IPS-18a (cell line): ENCODE measurements around the gene EIF3L.

Source experiments
- H3K27ac ChIP-seq: one replicate; pipeline ENCODE4 v1.5.1; 2013; ENCODE audit warnings: low read length
- H3K27me3 ChIP-seq: one replicate; pipeline ENCODE4 v1.6.1; 2013; ENCODE audit warnings: mild to moderate bottlenecking, low read length; ENCODE audit not compliant: control insufficient read depth, insufficient read depth
- H3K36me3 ChIP-seq: one replicate; pipeline ENCODE4 v1.6.1; 2013; ENCODE audit warnings: low read depth, low read length; ENCODE audit not compliant: control insufficient read depth
- H3K4me1 ChIP-seq: one replicate; pipeline ENCODE4 v1.6.1; 2013; ENCODE audit warnings: low read depth, low read length; ENCODE audit not compliant: control insufficient read depth
- H3K4me3 ChIP-seq: one replicate; pipeline ENCODE4 v1.5.1; 2013; ENCODE audit warnings: low read length
- H3K9ac ChIP-seq: one replicate; pipeline ENCODE4 v1.6.1; 2013; ENCODE audit warnings: mild to moderate bottlenecking, low read length, moderate library complexity
- H3K9me3 ChIP-seq: one replicate; pipeline ENCODE4 v1.6.1; 2013; ENCODE audit warnings: low read depth, low read length; ENCODE audit not compliant: control insufficient read depth

EIF3L gene

DNA sequence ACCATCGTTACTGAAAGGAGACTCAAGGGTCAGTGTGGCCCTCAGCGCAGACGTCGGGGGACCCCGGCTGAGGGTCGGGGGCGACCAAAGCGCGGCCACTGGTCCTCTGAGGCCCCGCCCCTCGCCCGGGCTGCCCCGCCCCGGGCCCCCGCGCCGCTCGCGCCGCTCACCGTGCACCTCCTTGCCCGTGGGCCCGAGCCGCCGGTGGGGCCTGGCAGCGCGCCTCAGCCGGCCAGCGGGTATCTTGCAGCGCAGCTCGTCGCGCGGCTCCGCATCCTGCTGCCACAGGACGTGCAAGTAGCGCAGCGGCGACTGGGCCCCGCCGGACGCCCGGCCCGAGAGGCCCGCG lies 5.5 kb upstream of the EIF3L start:
- H3K9me3 ChIP-seq = no peaks in the 10 kb centered on the region
- no peaks in the 10 kb centered on the region for H3K4me1 ChIP-seq
- no peaks in the 10 kb centered on the region for H3K27me3 ChIP-seq
- H3K27ac ChIP-seq = no peak overlapping the region
- H3K4me3 ChIP-seq = peak overlapping the region; percentile 89
- H3K36me3 ChIP-seq = no peaks in the 10 kb centered on the region
- H3K9ac ChIP-seq = peak overlapping the region; percentile 42

- Histone ChIP-seq H3K4me3 (peak overlapping the region; percentile 21), H3K4me1 (no peaks in the 10 kb centered on the region), H3K27me3 (no peaks in the 10 kb centered on the region), H3K9ac (no peak overlapping the region), H3K27ac (no peak overlapping the region), H3K36me3 (no peaks in the 10 kb centered on the region), H3K9me3 (no peaks in the 10 kb centered on the region)
These were observed 4.3 kb upstream of the EIF3L start for GRCh38 chr22:37844904-37845329.

DNA sequence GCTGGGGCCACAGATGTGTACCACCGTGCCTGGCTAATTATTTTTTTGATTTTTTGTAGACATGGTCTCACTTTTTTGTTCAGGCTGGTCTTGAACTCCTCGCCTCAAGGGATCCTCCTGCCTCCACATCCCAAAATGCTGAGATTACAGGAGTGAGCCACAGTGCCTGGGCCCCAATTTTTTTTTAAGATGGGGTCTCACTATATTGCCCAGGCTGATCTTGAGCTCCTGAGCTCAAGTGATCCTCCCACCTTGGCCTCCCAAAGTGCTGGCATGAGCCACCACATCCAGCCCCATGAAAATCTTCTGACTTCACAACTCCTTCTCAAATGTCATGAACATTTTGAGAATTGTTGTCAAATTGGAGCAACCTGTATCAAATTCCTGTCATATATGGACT lies 2.8 kb upstream of the EIF3L start:
- H3K27me3 ChIP-seq = no peaks in the 10 kb centered on the region
- H3K9me3 ChIP-seq = no peaks in the 10 kb centered on the region
- no peaks in the 10 kb centered on the region for H3K4me1 ChIP-seq
- no peak overlapping the region for H3K4me3 ChIP-seq
- peaks cover 9% of the 10 kb centered on the region for H3K36me3 ChIP-seq
- H3K27ac ChIP-seq = no peak overlapping the region
- no peak overlapping the region for H3K9ac ChIP-seq

DNA sequence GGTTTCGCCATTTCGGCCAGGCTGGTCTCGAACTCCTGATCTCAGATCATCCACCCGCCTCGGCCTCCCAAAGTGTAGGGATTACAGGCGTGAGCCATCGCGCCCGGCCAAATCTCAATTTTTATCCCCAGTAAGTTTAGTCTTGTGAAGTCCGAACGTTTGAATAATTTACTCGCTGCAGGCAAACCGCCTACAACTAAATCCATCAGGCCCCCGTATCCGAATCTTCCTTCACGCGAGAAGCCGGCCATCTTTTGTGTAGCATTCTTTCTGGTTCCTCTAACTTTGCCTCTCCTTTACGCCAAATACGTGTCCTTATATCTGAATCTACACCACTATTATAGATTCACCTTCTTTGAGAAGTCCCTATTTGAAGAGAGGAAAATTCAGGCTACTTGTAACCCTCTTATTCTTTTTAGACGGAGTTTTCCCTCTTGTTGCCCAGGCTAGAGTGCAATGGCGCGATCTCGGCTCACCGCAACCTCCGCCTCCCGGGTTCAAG lies 581 bp upstream of the EIF3L start:
- no peaks in the 10 kb centered on the region for H3K9me3 ChIP-seq
- H3K27ac ChIP-seq = peak overlapping the region; percentile 94
- no peaks in the 10 kb centered on the region for H3K27me3 ChIP-seq
- peak overlapping the region; percentile 93 for H3K9ac ChIP-seq
- H3K4me1 ChIP-seq = no peaks in the 10 kb centered on the region
- H3K36me3 ChIP-seq = peaks cover 30% of the 10 kb centered on the region
- H3K4me3 ChIP-seq = peak overlapping the region; percentile 79

GRCh38 chr22:37850801-37851200 lies 1.6 kb downstream of the EIF3L start:
- H3K9me3 ChIP-seq = no peaks in the 10 kb centered on the region
- H3K27me3 ChIP-seq = no peaks in the 10 kb centered on the region
- no peak overlapping the region for H3K27ac ChIP-seq
- peak overlapping the region; percentile 79 for H3K4me3 ChIP-seq
- H3K36me3 ChIP-seq = peaks cover 52% of the 10 kb centered on the region
- H3K9ac ChIP-seq = no peak overlapping the region
- H3K4me1 ChIP-seq = no peaks in the 10 kb centered on the region

DNA sequence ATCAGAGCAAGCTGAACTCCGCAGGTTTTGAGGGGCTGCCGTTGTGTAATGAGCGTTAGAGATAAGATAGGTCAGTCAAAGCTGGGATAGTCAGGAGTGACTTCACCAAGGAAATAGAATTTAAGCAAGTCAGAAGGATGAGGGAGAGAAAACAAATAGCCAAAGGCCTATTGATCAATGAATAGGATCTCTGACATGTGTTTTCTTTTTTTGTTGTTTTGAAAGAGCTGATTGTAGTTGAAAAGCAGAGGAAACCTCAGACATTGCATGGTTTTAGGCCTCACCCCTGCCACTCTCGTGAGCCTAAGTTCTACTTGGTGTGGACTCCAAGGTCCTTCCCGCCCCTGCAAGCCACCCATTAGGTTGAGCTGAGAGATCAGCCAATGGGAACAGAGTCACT lies 3.2 kb downstream of the EIF3L start:
- Histone ChIP-seq H3K27ac (no peak overlapping the region), H3K9me3 (no peaks in the 10 kb centered on the region), H3K36me3 (peaks cover 64% of the 10 kb centered on the region), H3K4me3 (no peak overlapping the region), H3K27me3 (no peaks in the 10 kb centered on the region), H3K9ac (no peak overlapping the region), H3K4me1 (no peaks in the 10 kb centered on the region)

- H3K36me3 ChIP-seq = peaks cover 82% of the 10 kb centered on the region
- no peak overlapping the region for H3K4me3 ChIP-seq
- no peaks in the 10 kb centered on the region for H3K9me3 ChIP-seq
- no peak overlapping the region for H3K9ac ChIP-seq
- H3K4me1 ChIP-seq = no peaks in the 10 kb centered on the region
- H3K27ac ChIP-seq = no peak overlapping the region
- no peaks in the 10 kb centered on the region for H3K27me3 ChIP-seq
These were observed 5.7 kb downstream of the EIF3L start for GRCh38 chr22:37854946-37855345.

DNA sequence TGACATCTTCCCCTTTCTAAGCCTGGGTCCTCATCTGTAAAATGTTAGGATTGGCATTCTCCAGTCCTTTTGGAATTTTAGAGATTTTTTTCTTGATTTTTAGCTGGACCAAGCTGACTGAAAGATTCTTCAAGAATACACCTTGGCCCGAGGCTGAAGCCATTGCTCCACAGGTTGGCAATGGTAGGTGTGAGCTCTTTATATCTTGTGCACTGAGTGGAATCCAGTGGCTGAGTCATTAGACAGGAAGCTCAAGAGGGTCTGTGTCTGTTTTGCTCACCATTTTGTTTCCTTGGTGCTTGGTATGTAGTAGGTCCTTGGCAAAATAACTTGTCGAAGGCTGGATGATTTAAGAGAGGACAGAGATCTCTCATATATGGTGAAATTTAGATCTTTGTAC lies 6.2 kb downstream of the EIF3L start:
- Histone ChIP-seq H3K9ac (no peak overlapping the region), H3K36me3 (peaks cover 88% of the 10 kb centered on the region), H3K27ac (no peak overlapping the region), H3K9me3 (no peaks in the 10 kb centered on the region), H3K4me1 (no peaks in the 10 kb centered on the region), H3K4me3 (no peak overlapping the region), H3K27me3 (no peaks in the 10 kb centered on the region)

DNA sequence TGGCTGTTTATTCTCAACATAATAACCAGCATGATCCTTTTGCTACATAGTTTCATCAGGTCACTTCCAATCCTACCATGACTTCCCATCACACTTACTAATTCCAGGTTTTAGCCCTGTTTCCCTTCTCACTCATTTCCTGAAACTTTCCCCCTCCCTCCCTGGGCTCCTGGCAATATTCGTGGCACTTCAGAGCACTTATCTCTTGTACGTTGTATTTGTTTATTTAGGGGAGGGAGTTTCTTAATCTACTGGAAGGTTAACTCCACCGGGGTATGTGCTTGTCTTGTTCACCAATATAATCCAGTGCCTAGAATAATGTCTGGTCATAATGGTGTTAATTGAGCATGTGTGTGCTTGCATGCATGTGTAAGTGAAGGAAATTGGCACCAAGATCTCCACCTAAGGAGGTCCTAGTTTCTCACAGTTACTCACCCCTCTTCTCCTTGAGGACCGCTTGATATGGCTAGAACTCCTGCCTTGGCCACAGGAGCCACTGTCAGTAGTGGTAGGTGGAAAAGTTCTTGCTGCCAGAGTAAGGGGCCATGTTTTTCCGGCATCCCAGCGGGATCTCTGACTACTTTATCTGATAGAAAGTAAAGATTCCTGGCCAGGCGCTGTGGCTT lies 11.7 kb downstream of the EIF3L start:
- Histone ChIP-seq H3K36me3 (peaks cover 90% of the 10 kb centered on the region), H3K9ac (no peak overlapping the region), H3K27me3 (no peaks in the 10 kb centered on the region), H3K27ac (no peak overlapping the region), H3K4me1 (no peaks in the 10 kb centered on the region), H3K9me3 (no peaks in the 10 kb centered on the region), H3K4me3 (no peak overlapping the region)

DNA sequence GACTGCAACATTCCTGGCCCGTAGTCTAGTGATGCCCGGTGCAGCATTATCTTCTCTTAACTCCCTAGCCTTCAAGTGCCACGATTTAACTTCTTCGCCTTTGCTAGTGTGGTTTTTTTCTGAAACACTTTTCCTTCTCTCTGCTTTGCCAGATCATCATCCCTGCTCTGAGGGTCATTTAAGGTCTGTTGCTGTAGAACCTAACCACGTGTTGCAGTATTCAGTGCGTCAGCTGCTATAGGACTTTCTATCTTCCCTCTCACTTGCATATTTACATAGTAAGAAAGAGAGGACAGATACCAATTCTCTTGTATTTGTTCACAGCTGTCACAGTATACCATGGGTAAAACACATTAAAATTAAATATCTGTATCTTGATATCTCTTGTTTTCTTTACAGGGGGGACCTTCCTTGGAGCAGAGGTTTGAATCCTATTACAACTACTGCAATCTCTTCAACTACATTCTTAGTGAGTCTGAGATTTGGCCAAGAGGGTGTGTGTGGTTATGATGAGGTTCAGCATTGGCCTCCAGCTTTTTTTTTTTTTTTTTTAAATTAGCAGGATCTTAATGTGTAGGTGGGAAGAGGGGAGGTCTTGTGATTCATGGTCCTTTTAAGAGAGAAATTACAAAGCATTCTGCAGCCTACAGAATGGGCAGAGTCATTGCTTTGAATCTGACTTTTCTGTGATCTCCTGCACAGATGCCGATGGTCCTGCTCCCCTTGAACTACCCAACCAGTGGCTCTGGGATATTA lies 13.5 kb downstream of the EIF3L start:
- H3K36me3 ChIP-seq = peaks cover 88% of the 10 kb centered on the region
- no peaks in the 10 kb centered on the region for H3K4me1 ChIP-seq
- H3K9ac ChIP-seq = no peak overlapping the region
- no peaks in the 10 kb centered on the region for H3K9me3 ChIP-seq
- H3K27ac ChIP-seq = no peak overlapping the region
- no peaks in the 10 kb centered on the region for H3K27me3 ChIP-seq
- no peak overlapping the region for H3K4me3 ChIP-seq

- Histone ChIP-seq H3K4me1 (no peaks in the 10 kb centered on the region), H3K36me3 (peaks cover 85% of the 10 kb centered on the region)
These were observed 16.3 kb downstream of the EIF3L start for GRCh38 chr22:37865510-37865909.

GRCh38 chr22:37870273-37870672 lies 21.1 kb downstream of the EIF3L start:
- Histone ChIP-seq H3K9ac (no peak overlapping the region), H3K4me3 (no peak overlapping the region), H3K9me3 (no peaks in the 10 kb centered on the region), H3K27me3 (no peaks in the 10 kb centered on the region), H3K4me1 (no peaks in the 10 kb centered on the region), H3K27ac (no peak overlapping the region), H3K36me3 (peaks cover 80% of the 10 kb centered on the region)

More at GRCh38 chr22:37865510-37865909, 16.3 kb downstream of the EIF3L start:
- Histone ChIP-seq H3K27me3 (no peaks in the 10 kb centered on the region), H3K9ac (no peak overlapping the region), H3K9me3 (no peaks in the 10 kb centered on the region), H3K4me3 (no peak overlapping the region), H3K27ac (no peak overlapping the region)
